NCI-H1105 (cell line): ENCODE data around the gene GCAT.
"Not testable (repeated sequence)": the region's sequence is repeated elsewhere in the genome, so short reads cannot be mapped to it uniquely, and the experiment has no call there.

Experiments
- DNase-seq: peaks from one replicate; lab custom pipeline; 2025; lab: John Stamatoyannopoulos, UW

GCAT gene

GRCh38 chr22:37782340-37783168 is 25.2 kb upstream of the GCAT start:
- DNase-seq: no peak

GRCh38 chr22:37784829-37785495 is 22.8 kb upstream of the GCAT start:
- DNase-seq: no peak

DNA sequence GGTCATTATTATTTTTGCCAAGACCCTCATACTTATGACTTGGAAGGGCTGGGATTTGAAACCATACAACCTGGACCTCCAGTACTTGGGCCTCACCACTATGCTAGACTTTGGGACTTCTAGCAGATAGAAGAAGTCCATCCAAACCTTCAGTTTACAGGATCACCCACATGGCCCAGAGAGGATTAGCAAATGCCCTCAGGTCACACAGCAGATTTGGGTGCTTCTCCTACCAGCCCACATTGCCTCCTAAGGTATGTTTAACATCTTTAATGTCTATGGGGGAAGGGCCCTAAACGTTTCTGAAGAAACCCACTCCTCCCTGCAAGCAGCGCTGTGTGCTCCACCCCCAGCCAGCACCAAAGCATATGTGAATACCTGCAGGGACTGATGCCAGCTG is 17.5 kb upstream of the GCAT start:
- DNase-seq: no peak

GRCh38 chr22:37792494-37792893 is 15.2 kb upstream of the GCAT start:
- DNase-seq: no peak

DNA sequence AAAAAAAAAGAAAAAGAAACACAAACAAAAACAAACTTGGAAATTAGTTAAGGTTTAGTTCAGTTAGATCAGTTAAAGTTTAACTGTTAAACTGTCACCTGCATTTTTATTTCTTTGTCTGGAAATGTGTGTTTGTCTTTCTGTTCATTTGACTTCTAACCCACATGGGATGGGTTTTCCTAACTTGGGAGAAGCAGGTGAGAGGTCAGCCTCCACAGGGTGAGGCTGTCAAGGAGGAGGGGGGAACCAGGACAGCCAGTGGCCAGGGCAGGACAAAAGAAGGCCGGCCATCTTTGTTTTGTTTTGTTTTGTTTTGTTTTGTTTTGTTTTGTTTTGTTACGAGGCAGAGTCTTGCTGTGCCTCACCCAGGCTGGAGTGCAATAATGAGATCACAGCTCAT is 13.4 kb upstream of the GCAT start:
- DNase-seq: no peak

- DNase-seq: no peak
These were observed 11.7 kb upstream of the GCAT start for GRCh38 chr22:37796079-37796478.

DNA sequence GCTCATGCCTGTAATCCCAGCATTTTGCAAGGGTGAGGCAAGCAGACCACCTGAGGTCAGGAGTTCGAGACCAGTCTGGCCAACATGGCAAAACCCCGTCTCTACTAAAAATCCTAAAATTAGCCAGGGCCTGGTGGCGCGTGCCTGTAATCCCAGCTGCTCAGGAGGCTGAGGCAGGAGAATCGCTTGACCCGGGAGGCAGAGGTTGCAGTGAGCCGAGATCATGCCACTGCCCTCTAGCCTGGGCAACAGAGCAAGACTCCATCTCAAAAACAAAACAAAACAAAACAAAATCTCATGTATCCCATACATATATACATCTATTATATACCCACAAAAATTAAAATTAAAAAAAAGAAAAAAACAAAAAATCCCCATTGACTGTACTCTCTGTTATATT is 10.5 kb upstream of the GCAT start:
- not testable (repeated sequence) for DNase-seq

GRCh38 chr22:37797874-37798500 is 9.7 kb upstream of the GCAT start:
- no peak for DNase-seq

GRCh38 chr22:37799979-37800378 is 7.8 kb upstream of the GCAT start:
- not testable (repeated sequence) for DNase-seq

GRCh38 chr22:37801946-37802309 is 5.8 kb upstream of the GCAT start:
- DNase-seq: no peak

GRCh38 chr22:37802310-37803194 is 5.2 kb upstream of the GCAT start:
- DNase-seq: peak; percentile 55

- DNase-seq: no peak
These were observed 4.5 kb upstream of the GCAT start for GRCh38 chr22:37803195-37803638.

DNA sequence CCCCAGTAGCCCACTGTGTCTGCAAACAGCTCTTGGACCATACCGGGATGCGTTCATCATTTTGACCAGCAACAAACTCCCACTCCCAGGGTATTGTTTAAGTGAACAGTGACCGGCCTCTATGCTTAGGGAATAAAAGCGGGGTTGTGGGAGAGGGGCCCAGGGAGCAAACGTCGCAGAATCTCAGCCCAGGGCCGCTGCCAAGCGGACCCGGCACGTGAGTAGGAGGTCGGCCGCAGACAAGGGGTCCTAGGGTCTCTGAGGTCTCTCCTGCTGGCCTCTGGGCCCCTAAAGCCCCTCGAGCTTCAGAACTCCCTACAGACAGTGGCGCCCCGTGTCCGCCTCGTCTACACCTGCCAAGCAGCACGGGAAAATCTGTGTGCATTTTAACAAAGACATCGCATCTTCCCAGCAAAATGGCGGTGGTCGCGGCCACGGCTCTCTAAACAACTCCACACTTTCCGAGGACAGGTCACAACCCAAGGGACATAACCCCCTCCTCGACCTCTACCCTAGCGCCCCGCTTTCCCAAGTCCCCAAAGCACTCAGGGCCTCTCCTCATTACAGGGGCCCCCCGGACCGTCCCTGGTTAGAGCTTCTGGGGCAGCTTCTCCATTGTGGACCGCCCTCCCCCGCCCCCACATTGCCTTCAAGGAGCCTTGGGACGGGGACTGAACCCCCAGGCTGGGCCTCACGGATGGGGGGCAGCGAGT is 3.9 kb upstream of the GCAT start:
- no peak for DNase-seq

- no peak for DNase-seq
These were observed 3.3 kb upstream of the GCAT start for GRCh38 chr22:37804352-37804880.

- peak; percentile 62 for DNase-seq
These were observed 2.6 kb upstream of the GCAT start for GRCh38 chr22:37804881-37805809.

GRCh38 chr22:37805810-37806277 is 1.9 kb upstream of the GCAT start:
- DNase-seq: no peak

DNA sequence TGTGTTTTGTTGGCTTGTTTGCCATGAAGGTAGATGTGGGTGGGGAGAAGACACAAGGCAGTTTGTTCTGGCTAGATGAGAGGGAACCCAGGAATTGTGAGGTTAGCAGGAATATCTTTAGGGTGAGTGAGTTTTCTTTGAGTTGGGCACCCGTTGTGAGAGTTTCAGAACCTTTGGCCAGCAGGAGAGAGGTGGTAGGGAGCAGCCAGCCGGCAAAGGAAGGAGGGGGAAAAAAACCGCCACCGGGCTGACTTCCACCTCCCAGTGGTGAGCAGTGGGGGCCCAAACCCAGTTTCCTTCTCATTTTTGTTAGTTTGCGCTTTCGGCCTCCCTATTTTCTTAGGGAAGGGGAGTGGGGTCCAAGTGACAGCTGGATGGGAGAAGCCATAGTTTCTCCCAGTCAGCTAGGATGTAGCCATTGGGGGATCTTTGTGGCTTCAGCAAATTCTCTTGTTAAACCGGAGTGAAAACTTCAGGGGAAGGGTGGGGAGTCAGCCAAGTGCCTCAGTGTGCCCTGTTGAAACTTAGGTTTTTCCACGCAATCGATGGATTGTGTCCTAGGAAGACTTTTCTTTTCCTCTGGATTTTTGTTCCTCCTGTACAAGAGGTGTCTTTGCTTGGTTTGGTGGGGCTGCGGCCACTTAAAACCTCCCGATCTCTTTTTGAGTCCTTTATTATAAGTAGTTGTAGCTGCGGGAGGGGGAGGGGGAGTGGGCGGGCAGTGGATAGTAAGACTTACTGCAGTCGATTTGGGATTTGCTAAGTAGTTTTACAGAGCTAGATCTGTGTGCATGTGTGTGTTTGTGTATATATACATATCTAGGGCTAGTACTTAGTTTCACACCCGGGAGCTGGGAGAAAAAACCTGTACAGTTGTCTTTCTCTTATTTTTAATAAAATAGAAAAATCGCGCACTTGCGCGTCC is 1.1 kb upstream of the GCAT start:
- DNase-seq: no peak

- no peak for DNase-seq
These were observed 542 bp downstream of the GCAT start for GRCh38 chr22:37808294-37808657.
